Stomach (tissue), 9 donors: Measurements from ENCODE around the gene OTUD1. TPM values are rescaled to one million over a fixed set of nuclear protein-coding genes. Genes with fewer than 3 reads are reported as not detected.

Experiments
- DNase-seq, 2 donors: peaks; one replicate each; pipeline versions ENCODE4 v3.0.0 to v3.0.0-alpha.2; 2013 to 2019
- H3K27ac ChIP-seq, 5 donors: fragments of 200-600 bp in 4 of 5; sonication (generic) in 4 of 5; one replicate each; pipeline ENCODE4 v1.5.1; 2013 to 2019; ENCODE audit warnings: mild to moderate bottlenecking in 1 of 5, moderate library complexity in 1 of 5
- H3K27me3 ChIP-seq, 3 donors: fragments of 200-600 bp; sonication (generic); one replicate each; pipeline ENCODE4 v1.5.1; 2017 to 2019; ENCODE audit warnings: mixed run types in 1 of 3
- H3K36me3 ChIP-seq, 4 donors: fragments of 200-600 bp; sonication (generic); 1 replicate in 3 of 4; 2 replicates in 1 of 4; pipeline ENCODE4 v1.5.1; 2016 to 2019
- H3K4me1 ChIP-seq, 4 donors: fragments of 200-600 bp; sonication (generic); one replicate each; pipeline ENCODE4 v1.5.1; 2016 to 2019
- H3K4me3 ChIP-seq, 4 donors: fragments of 200-600 bp; sonication (generic) in 3 of 4; one replicate each; pipeline ENCODE4 v1.5.1; 2016 to 2019; ENCODE audit warnings: mild to moderate bottlenecking in 1 of 4
- H3K9me3 ChIP-seq, 4 donors: fragments of 200-600 bp; sonication (generic); one replicate each; pipeline ENCODE4 v1.5.1; 2016 to 2019
- EP300 ChIP-seq: sonication (generic); formaldehyde crosslinking; IDR thresholded peaks from one replicate; pipeline ENCODE4 v1.6.1; 2017; ENCODE audit warnings: antibody characterized with exemption
- POLR2A ChIP-seq, 4 donors: fragments of 450-650 bp; IDR thresholded peaks; one replicate each; pipeline ENCODE4 v1.6.1; 2016; ENCODE audit warnings: antibody characterized with exemption in 4 of 4, control low read depth in 2 of 4, mild to moderate bottlenecking in 1 of 4, moderate library complexity in 1 of 4
- POLR2AphosphoS5 ChIP-seq, 3 donors: sonication (generic); formaldehyde crosslinking; IDR thresholded peaks; one replicate each; pipeline ENCODE4 v1.6.1; 2016; ENCODE audit warnings: antibody characterized with exemption in 3 of 3
- WGBS, 5 donors: extraction: QIAGEN DNeasy Blood & Tissue Kit in 3 of 5; methylation state at CpG; one replicate each; pipeline versions ENCODE4 v1.1.5 to v1.1.7; 2013 to 2018; 5-methylcytosine and 5-hydroxymethylcytosine counted together
- intact Hi-C: fragments of 100-400 bp; cut with DNase I; formaldehyde crosslinking; loops from one replicate; pipeline ENCODE4 v1.15.1; 2023; ENCODE audit warnings: low total_unique reads
- polyA plus RNA-seq, 3 donors: library from polyadenylated mRNA; stranded (reverse); fragments of 200-250 nt; gene quantifications; one replicate each; pipeline ENCODE4 v1.2.3, GENCODE V29; 2013
- total RNA-seq, 5 donors: library from RNA; depleted of rRNA; stranded (reverse); fragments of >200 nt; gene quantifications; one replicate each; pipeline versions ENCODE4 v1.1.0 to v1.2.3, GENCODE V29; 2014 to 2016
- TF ChIP-seq, protein P1 (sequence below), 7 experiments: fragments of 450-650 bp in 4 of 7; fragments of 200-600 bp in 3 of 7; sonication (generic) in 3 of 7; IDR thresholded peaks; one replicate each; pipeline ENCODE4 v1.5.1; 2016 to 2019; ENCODE audit warnings: antibody characterized with exemption in 7 of 7, control low read depth in 2 of 7, mild to moderate bottlenecking in 1 of 7
- donor health status: healthy with polysubstance abuse.
- donor health status: Bipolar disorder and iron deficiency.
- donor health status: healthy.

The OTUD1 gene
- total and polyA plus RNA-seq, 8 donors: 5.0 to 36.9 (median 14.9) TPM

- no peaks in the 10 kb centered on the region for H3K4me1 ChIP-seq
- DNase-seq: no peak
- 30 to 43% (median 36%) methylated on average over 2 of the region's 2 CpGs for WGBS, 5 donors
- H3K4me3 ChIP-seq: no peak overlapping the region
- H3K9me3 ChIP-seq: no peaks in the 10 kb centered on the region
- H3K27ac ChIP-seq: no peak overlapping the region
- H3K36me3 ChIP-seq: no peaks in the 10 kb centered on the region
- intact Hi-C loops: no loop called here
- TF ChIP-seq POLR2A (IDR thresholded peaks at IDR 0.05): no peak
- TF ChIP-seq, protein P1, sequence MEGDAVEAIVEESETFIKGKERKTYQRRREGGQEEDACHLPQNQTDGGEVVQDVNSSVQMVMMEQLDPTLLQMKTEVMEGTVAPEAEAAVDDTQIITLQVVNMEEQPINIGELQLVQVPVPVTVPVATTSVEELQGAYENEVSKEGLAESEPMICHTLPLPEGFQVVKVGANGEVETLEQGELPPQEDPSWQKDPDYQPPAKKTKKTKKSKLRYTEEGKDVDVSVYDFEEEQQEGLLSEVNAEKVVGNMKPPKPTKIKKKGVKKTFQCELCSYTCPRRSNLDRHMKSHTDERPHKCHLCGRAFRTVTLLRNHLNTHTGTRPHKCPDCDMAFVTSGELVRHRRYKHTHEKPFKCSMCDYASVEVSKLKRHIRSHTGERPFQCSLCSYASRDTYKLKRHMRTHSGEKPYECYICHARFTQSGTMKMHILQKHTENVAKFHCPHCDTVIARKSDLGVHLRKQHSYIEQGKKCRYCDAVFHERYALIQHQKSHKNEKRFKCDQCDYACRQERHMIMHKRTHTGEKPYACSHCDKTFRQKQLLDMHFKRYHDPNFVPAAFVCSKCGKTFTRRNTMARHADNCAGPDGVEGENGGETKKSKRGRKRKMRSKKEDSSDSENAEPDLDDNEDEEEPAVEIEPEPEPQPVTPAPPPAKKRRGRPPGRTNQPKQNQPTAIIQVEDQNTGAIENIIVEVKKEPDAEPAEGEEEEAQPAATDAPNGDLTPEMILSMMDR (IDR thresholded peaks at IDR 0.05): no peak
- TF ChIP-seq POLR2AphosphoS5 (IDR thresholded peaks at IDR 0.05): no peak
- no peak for TF ChIP-seq EP300
- H3K27me3 ChIP-seq: no peaks in the 10 kb centered on the region
These were observed 16.9 kb upstream of the OTUD1 start for GRCh38 chr10:23422003-23422411.

DNA sequence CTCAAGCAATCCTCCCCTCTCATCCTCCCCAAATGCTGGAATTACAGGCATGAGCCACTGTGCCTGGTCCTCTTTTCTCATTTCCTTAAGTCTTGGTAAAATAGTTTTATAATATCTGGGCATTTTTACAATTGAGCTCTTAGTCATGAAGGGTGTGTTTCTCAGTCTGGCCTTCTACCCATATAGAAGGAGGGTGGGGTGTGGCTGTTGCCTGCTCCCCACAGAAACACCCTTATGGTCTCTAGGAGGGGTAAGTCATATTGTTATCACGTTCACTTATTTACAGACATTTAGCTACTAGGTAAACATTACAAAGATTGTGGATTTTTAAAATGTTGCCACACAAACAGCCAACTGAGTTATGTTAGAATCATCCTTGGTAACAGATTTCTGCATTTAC is 6.7 kb upstream of the OTUD1 start:
- Histone ChIP-seq H3K27me3 (no peaks in the 10 kb centered on the region), H3K4me3 (no peak overlapping the region), H3K27ac (peak overlapping the region in 4 of 5 donors; percentile 50 to 78 (median 68)), H3K4me1 (peaks cover 0 to under 1% (median 0%) of the 10 kb centered on the region in 4 donors), H3K9me3 (no peaks in the 10 kb centered on the region), H3K36me3 (no peaks in the 10 kb centered on the region)
- WGBS, 5 donors: 9 to 32% (median 26%) methylated on average over 1 of the region's 1 CpG
- DNase-seq: peak in 1 of 2 donors; percentile 86
- TF ChIP-seq, protein P1 (IDR thresholded peaks at IDR 0.05): no peak
- TF ChIP-seq POLR2AphosphoS5 (IDR thresholded peaks at IDR 0.05) (peak in 1 of 3 donors; percentile 29), POLR2A (IDR thresholded peaks at IDR 0.05) (no peak), EP300 (no peak)
- intact Hi-C loops: no loop called here

- Histone ChIP-seq H3K4me1 (peaks cover 0 to 3% (median under 1%) of the 10 kb centered on the region in 4 donors), H3K27me3 (no peaks in the 10 kb centered on the region), H3K36me3 (no peaks in the 10 kb centered on the region), H3K9me3 (no peaks in the 10 kb centered on the region), H3K4me3 (no peak overlapping the region), H3K27ac (peak overlapping the region in 4 of 5 donors; percentile 2 to 72 (median 56))
- TF ChIP-seq POLR2A (IDR thresholded peaks at IDR 0.05) (no peak), EP300 (no peak), POLR2AphosphoS5 (IDR thresholded peaks at IDR 0.05) (no peak)
- TF ChIP-seq, protein P1 (IDR thresholded peaks at IDR 0.05): no peak
- DNase-seq: no peak
- intact Hi-C loops: no loop called here
- 72 to 88% (median 75%) methylated on average over 3 of the region's 3 CpGs for WGBS, 5 donors
These were observed 6.2 kb upstream of the OTUD1 start for GRCh38 chr10:23432639-23433038.

DNA sequence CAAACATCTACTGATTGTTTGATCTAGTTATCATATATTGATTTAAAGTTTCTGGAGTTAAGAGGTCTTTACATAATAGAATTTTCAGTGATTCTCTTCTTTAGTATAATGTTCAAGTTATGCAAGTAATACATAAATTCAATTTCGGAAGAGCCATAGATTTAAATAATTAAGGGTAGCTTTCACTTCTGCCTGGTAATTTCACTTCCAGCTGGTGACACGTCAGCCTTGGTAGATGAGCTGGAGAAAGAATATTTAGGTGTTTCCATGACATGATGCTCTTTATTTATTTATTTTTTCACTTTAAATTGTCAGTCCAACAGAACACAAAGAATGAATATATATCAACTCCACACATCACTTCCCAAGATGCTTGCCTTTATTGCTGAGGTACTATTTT is 5.2 kb upstream of the OTUD1 start:
- H3K27ac ChIP-seq: no peak overlapping the region
- intact Hi-C loops: no loop called here
- no peak overlapping the region for H3K4me3 ChIP-seq
- no peaks in the 10 kb centered on the region for H3K36me3 ChIP-seq
- 66 to 78% (median 71%) methylated on average over 2 of the region's 2 CpGs for WGBS, 5 donors
- TF ChIP-seq, protein P1 (IDR thresholded peaks at IDR 0.05): no peak
- TF ChIP-seq POLR2A (IDR thresholded peaks at IDR 0.05): no peak
- no peak for TF ChIP-seq POLR2AphosphoS5 (IDR thresholded peaks at IDR 0.05)
- no peak for TF ChIP-seq EP300
- H3K9me3 ChIP-seq: no peaks in the 10 kb centered on the region
- no peaks in the 10 kb centered on the region for H3K27me3 ChIP-seq
- H3K4me1 ChIP-seq: peaks cover 3 to 10% (median 4%) of the 10 kb centered on the region in 4 donors
- DNase-seq: no peak
